HL-60 (cell line): Measurements from ENCODE around the gene SLC46A1.
A peak's percentile ranks its signal among the peaks of the same experiment; 100 is the strongest.

Experiments
- DNase-seq, 2 experiments: peaks; one replicate each; pipeline ENCODE4 v3.0.0-alpha.2; 2010 to 2020; ENCODE audit warnings: low read depth in 1 of 2, low spot score in 1 of 2
- H3K27ac ChIP-seq: fragments of 250-450 bp; sonication (Bioruptor Pico); replicated peaks from 2 replicates; pipeline ENCODE4 v1.5.1; 2020; ENCODE audit warnings: mild to moderate bottlenecking, moderate library complexity
- H3K27me3 ChIP-seq: fragments of 250-450 bp; sonication (Bioruptor Pico); 2 replicates; pipeline ENCODE4 v1.5.1; 2021; ENCODE audit warnings: mild to moderate bottlenecking, moderate library complexity; ENCODE audit not compliant: insufficient read depth, poor library complexity, severe bottlenecking
- H3K4me3 ChIP-seq: replicated peaks from 2 replicates; pipeline ENCODE4 v1.5.1; 2011; ENCODE audit warnings: mild to moderate bottlenecking, control low read depth, low read length; ENCODE audit not compliant: insufficient read depth
- GABPA ChIP-seq: IDR thresholded peaks from 2 replicates; pipeline ENCODE4 v1.6.1; 2012; ENCODE audit warnings: low read depth
- POLR2AphosphoS5 ChIP-seq: IDR thresholded peaks from 2 replicates; pipeline ENCODE4 v1.6.1; 2012; ENCODE audit warnings: low read depth
- SPI1 ChIP-seq: IDR thresholded peaks from 2 replicates; pipeline ENCODE4 v1.6.1; 2012; ENCODE audit warnings: low read depth, mild to moderate bottlenecking, borderline replicate concordance
- TF ChIP-seq, protein P1 (sequence below): IDR thresholded peaks from 2 replicates; pipeline ENCODE4 v1.6.1; 2012; ENCODE audit warnings: low read depth; ENCODE audit not compliant: insufficient replicate concordance
- TF ChIP-seq, protein P2 (sequence below): IDR thresholded peaks from one replicate; pipeline ENCODE4 v1.5.1; 2011; ENCODE audit warnings: low read length, control low read depth, inconsistent platforms; ENCODE audit not compliant: insufficient read depth

SLC46A1 gene

DNA sequence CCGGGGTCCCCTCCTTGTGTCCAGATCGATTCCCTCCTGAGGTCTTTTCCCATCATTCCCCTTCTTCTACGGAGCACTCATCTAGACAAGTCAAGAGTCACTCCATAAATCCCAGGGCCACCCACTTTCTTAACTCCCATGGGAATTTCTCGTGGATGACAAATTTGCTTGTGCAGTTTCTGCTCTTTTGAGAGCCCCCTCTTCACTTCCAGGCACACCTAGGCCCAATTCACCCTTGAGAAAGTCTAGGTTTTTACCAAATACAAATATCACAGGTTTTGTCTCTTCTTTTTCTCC is 48.2 kb downstream of the SLC46A1 start:
- no peaks in the 10 kb centered on the region for H3K27me3 ChIP-seq
- H3K4me3 ChIP-seq: peak overlapping the region; percentile 70
- no peak for DNase-seq
- peak overlapping the region; percentile 86 for H3K27ac ChIP-seq
- TF ChIP-seq, protein P1, sequence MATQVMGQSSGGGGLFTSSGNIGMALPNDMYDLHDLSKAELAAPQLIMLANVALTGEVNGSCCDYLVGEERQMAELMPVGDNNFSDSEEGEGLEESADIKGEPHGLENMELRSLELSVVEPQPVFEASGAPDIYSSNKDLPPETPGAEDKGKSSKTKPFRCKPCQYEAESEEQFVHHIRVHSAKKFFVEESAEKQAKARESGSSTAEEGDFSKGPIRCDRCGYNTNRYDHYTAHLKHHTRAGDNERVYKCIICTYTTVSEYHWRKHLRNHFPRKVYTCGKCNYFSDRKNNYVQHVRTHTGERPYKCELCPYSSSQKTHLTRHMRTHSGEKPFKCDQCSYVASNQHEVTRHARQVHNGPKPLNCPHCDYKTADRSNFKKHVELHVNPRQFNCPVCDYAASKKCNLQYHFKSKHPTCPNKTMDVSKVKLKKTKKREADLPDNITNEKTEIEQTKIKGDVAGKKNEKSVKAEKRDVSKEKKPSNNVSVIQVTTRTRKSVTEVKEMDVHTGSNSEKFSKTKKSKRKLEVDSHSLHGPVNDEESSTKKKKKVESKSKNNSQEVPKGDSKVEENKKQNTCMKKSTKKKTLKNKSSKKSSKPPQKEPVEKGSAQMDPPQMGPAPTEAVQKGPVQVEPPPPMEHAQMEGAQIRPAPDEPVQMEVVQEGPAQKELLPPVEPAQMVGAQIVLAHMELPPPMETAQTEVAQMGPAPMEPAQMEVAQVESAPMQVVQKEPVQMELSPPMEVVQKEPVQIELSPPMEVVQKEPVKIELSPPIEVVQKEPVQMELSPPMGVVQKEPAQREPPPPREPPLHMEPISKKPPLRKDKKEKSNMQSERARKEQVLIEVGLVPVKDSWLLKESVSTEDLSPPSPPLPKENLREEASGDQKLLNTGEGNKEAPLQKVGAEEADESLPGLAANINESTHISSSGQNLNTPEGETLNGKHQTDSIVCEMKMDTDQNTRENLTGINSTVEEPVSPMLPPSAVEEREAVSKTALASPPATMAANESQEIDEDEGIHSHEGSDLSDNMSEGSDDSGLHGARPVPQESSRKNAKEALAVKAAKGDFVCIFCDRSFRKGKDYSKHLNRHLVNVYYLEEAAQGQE: no peak
- TF ChIP-seq POLR2AphosphoS5 (no peak), SPI1 (no peak), GABPA (no peak)
- TF ChIP-seq, protein P2, sequence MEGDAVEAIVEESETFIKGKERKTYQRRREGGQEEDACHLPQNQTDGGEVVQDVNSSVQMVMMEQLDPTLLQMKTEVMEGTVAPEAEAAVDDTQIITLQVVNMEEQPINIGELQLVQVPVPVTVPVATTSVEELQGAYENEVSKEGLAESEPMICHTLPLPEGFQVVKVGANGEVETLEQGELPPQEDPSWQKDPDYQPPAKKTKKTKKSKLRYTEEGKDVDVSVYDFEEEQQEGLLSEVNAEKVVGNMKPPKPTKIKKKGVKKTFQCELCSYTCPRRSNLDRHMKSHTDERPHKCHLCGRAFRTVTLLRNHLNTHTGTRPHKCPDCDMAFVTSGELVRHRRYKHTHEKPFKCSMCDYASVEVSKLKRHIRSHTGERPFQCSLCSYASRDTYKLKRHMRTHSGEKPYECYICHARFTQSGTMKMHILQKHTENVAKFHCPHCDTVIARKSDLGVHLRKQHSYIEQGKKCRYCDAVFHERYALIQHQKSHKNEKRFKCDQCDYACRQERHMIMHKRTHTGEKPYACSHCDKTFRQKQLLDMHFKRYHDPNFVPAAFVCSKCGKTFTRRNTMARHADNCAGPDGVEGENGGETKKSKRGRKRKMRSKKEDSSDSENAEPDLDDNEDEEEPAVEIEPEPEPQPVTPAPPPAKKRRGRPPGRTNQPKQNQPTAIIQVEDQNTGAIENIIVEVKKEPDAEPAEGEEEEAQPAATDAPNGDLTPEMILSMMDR: no peak

DNA sequence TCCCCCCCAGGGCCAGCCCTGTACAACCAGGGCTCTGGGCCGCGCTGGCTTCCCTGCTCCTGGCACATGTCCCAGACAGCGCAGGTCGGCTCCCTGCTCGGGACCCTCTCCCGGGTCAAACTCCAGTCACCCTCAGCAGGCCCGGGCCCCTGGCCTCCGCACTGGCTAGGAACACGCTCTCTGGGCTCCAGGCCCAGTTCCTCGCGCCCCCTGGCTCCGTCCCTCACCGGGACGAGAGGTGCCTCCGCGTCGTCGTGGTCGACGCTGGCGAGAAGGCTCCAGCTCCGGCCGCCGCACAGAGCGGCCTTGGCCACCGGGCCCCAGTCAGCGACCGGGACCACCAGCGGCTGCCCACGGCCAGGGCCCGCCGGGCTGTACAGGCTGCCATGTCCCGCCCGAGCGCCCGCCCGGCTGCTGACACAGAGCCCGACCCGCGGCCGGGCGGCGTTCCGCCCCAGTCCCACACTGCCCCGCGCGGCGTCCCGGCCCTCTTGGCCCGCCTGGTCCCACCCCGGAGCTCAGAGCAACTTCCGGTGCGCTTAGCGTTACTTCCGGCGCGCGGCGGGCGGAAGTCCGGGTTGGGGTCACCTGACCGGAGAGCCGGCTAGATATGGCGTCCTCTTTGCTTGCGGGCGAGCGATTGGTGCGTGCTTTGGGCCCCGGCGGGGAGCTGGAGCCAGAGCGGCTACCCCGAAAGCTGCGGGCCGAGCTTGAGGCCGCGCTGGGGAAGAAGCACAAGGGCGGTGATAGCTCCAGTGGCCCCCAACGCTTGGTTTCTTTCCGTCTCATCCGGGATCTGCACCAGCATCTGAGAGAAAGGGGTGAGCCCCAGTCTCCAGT is 48.7 kb downstream of the SLC46A1 start, which contains the start of gene POLDIP2:
TSS of gene POLDIP2 (minus strand) at position 467 of the 840 bp plus-strand sequence. CDS start at position 388, 79 bp downstream.
- H3K4me3 ChIP-seq: peak within 1 kb of the TSS; percentile 91
- TF ChIP-seq SPI1 (peak; percentile 69), GABPA (peak; percentile 99), POLR2AphosphoS5 (peak; percentile 86)
- TF ChIP-seq, protein P2: no peak
- TF ChIP-seq, protein P1: peak; percentile 58
- H3K27ac ChIP-seq: peak within 1 kb of the TSS; percentile 86

DNA sequence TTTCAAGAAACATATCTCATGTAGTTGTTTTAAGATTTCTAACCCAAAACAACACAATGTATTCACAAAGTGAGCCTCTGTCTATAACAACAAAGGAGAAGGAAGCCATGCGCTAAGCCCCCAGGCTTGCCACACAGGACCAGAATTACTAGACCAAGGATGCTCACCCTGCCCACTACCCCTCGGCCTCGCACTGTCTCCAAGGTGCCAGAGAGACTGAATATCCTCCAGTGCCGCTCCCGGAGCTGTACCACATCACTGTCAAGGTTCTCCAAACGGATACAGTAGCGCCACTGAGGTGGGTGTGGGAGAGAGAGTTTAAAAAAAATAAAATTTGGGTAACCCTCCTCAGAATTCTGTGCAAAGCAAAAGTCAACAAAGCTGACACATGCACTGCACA is 55.7 kb downstream of the SLC46A1 start:
- H3K4me3 ChIP-seq: no peak overlapping the region
- TF ChIP-seq, protein P2: no peak
- TF ChIP-seq, protein P1: no peak
- TF ChIP-seq SPI1: no peak
- TF ChIP-seq POLR2AphosphoS5: no peak
- no peak for TF ChIP-seq GABPA
- no peak overlapping the region for H3K27ac ChIP-seq
- DNase-seq: no peak
- H3K27me3 ChIP-seq: no peaks in the 10 kb centered on the region

More for the DNA sequence above, 48.7 kb downstream of the SLC46A1 start, which contains the start of gene POLDIP2:
- H3K27me3 ChIP-seq: no peaks in the 10 kb centered on the region
- peak; percentile 84 to 95 for DNase-seq
